Ovary (tissue), 3 donors: ENCODE measurements around the gene NHSL2.

Experiments
- POLR2A ChIP-seq: fragments of 450-650 bp; IDR thresholded peaks from one replicate; pipeline ENCODE4 v1.6.1; 2017; ENCODE audit warnings: antibody characterized with exemption, mild to moderate bottlenecking, moderate library complexity
- TF ChIP-seq, protein P1 (sequence below), 3 donors: fragments of 450-650 bp in 2 of 3; fragments of 200-600 bp in 1 of 3; IDR thresholded peaks; one replicate each; pipeline versions ENCODE4 v1.5.1 to v1.8.0; 2016 to 2022; ENCODE audit warnings: antibody characterized with exemption in 3 of 3, mild to moderate bottlenecking in 1 of 3
- donor health status: DM: no; HTN: no; CAD: no.

DNA sequence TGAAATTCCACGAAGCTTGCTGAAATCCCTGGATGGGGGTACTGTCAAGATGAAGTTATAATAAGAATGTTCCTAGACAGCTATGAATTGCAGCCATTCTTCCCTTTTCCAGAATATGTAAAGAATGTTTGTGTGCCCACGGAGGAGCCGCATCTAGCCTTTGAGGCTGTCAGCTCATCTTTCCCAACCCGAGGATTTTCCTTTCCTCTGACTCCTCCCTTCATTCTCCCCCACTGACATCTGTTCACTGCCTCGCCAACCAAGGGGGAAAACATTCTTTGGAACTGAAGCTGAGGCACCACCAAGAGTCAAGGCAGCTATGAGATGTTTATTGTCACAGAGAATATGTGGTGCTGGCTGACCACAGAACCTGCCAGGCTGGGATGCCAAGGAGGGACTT, 8.8 kb downstream of the NHSL2 start:
- TF ChIP-seq, protein P1, sequence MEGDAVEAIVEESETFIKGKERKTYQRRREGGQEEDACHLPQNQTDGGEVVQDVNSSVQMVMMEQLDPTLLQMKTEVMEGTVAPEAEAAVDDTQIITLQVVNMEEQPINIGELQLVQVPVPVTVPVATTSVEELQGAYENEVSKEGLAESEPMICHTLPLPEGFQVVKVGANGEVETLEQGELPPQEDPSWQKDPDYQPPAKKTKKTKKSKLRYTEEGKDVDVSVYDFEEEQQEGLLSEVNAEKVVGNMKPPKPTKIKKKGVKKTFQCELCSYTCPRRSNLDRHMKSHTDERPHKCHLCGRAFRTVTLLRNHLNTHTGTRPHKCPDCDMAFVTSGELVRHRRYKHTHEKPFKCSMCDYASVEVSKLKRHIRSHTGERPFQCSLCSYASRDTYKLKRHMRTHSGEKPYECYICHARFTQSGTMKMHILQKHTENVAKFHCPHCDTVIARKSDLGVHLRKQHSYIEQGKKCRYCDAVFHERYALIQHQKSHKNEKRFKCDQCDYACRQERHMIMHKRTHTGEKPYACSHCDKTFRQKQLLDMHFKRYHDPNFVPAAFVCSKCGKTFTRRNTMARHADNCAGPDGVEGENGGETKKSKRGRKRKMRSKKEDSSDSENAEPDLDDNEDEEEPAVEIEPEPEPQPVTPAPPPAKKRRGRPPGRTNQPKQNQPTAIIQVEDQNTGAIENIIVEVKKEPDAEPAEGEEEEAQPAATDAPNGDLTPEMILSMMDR (IDR thresholded peaks at IDR 0.05) = no peak
- no peak for TF ChIP-seq POLR2A
